Subcutaneous adipose tissue (tissue), 4 donors: Measurements from ENCODE around the gene LDLRAD4. TPM values are rescaled to one million over a fixed set of nuclear protein-coding genes. Genes with fewer than 3 reads are reported as not detected.

Source experiments
- total RNA-seq, 4 donors: library from RNA; depleted of rRNA; stranded (reverse); fragments of >200 nt; gene quantifications; one replicate each; pipeline ENCODE4 v1.1.0, GENCODE V29; 2016
- TF ChIP-seq, protein P1 (sequence below): fragments of 450-650 bp; IDR thresholded peaks from one replicate; pipeline ENCODE4 v1.5.1; 2016; ENCODE audit warnings: low read depth, mild to moderate bottlenecking, control low read depth, antibody characterized with exemption, moderate library complexity

Gene LDLRAD4
- total RNA-seq, 4 donors from 2014 or later: 16.4 to 28.4 (median 21.6) TPM

- TF ChIP-seq, protein P1, sequence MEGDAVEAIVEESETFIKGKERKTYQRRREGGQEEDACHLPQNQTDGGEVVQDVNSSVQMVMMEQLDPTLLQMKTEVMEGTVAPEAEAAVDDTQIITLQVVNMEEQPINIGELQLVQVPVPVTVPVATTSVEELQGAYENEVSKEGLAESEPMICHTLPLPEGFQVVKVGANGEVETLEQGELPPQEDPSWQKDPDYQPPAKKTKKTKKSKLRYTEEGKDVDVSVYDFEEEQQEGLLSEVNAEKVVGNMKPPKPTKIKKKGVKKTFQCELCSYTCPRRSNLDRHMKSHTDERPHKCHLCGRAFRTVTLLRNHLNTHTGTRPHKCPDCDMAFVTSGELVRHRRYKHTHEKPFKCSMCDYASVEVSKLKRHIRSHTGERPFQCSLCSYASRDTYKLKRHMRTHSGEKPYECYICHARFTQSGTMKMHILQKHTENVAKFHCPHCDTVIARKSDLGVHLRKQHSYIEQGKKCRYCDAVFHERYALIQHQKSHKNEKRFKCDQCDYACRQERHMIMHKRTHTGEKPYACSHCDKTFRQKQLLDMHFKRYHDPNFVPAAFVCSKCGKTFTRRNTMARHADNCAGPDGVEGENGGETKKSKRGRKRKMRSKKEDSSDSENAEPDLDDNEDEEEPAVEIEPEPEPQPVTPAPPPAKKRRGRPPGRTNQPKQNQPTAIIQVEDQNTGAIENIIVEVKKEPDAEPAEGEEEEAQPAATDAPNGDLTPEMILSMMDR: no peak
These were observed 173.6 kb downstream of the LDLRAD4 start for GRCh38 chr18:13392029-13392750.

- TF ChIP-seq, protein P1: no peak
These were observed 174.3 kb downstream of the LDLRAD4 start for GRCh38 chr18:13392899-13393298.

- TF ChIP-seq, protein P1: no peak
These were observed 174.8 kb downstream of the LDLRAD4 start for GRCh38 chr18:13393338-13393737.

GRCh38 chr18:13394801-13395200, 176.2 kb downstream of the LDLRAD4 start:
- TF ChIP-seq, protein P1: no peak

GRCh38 chr18:13395577-13395976, 177.0 kb downstream of the LDLRAD4 start:
- TF ChIP-seq, protein P1: no peak

DNA sequence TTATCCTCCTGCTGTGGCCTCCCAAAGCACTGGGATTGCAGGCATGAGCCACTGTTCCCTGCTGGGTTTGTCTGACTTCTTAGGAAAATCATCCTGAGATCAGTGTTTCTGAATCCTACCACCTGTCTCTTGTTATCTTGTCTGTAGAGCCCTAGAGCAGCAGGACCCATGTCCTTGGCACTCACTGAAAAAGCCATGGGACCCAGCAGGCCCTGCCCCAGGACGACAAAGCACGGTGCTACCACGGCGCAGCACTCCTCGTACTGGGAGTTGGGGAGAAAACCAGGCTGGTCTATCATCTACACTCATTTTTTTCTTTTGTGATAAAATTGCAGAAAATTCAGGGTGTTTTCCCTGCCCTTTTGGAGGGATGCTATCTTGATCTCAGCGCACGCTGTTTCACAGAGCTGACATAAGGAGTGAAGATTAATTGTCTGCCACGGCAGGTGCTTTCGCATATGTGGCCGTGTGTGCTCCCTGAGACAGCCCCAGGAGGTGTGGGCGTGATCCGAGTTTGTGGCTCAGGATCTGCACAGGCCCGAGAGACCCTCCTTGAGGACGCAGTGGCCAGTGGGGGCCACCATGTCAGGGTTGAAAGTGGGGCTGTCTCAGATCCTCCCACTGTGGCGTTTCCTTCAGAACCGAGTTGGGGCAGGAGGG, 179.1 kb downstream of the LDLRAD4 start:
- TF ChIP-seq, protein P1: no peak

DNA sequence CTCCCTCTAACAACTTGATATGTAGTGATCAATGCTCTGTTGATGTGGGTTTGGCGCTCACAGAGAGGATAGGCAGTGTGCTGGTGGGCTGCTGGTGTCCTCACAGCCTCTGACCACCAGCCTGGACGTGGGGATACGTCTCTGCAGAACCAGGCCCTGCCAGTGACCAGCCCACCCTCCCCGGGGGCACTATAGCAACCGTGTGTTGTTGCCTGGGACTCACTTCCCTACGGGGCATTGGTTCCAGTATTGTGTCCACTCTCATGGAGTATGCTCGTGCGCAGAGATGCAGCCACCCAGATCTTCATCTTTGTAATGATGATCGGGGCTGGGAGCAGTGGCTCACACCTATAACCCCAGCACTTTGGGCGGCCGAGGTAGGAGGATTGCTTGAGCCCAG, 180.1 kb downstream of the LDLRAD4 start:
- TF ChIP-seq, protein P1: no peak
